Measurements from ENCODE around the gene DUOXA2.

DNA sequence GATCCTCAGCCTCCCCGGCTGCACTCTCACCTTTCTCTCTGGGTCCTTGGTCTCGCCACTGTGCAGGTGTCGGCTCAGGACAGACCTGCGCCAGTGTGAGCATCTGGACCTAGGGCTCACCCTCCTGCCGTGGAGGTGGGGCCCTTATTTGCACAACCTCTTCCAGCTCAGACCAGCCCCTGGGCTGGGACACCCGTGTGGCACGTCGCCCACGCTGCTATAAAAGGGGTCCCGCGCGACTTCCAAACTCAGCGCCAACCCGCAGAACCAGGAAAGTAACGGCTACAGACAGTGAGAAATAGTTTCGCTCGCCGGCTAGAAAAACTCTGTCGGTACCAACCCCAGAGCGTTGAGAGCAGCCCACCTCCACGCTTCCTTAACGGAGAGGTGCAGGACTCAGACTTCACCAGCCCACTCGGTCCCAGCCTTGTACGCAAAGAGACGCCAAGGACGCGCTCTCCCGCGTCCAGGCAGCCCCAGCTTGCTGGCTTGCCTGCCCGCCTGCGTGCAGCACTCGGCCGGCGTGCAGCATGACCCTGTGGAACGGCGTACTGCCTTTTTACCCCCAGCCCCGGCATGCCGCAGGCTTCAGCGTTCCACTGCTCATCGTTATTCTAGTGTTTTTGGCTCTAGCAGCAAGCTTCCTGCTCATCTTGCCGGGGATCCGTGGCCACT, at the start of gene DUOXA2, which contains the start of gene DUOX2:
- TF ChIP-seq, protein P1, sequence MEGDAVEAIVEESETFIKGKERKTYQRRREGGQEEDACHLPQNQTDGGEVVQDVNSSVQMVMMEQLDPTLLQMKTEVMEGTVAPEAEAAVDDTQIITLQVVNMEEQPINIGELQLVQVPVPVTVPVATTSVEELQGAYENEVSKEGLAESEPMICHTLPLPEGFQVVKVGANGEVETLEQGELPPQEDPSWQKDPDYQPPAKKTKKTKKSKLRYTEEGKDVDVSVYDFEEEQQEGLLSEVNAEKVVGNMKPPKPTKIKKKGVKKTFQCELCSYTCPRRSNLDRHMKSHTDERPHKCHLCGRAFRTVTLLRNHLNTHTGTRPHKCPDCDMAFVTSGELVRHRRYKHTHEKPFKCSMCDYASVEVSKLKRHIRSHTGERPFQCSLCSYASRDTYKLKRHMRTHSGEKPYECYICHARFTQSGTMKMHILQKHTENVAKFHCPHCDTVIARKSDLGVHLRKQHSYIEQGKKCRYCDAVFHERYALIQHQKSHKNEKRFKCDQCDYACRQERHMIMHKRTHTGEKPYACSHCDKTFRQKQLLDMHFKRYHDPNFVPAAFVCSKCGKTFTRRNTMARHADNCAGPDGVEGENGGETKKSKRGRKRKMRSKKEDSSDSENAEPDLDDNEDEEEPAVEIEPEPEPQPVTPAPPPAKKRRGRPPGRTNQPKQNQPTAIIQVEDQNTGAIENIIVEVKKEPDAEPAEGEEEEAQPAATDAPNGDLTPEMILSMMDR (IDR thresholded peaks at IDR 0.05): no peak
- TF ChIP-seq POLR2AphosphoS5 (IDR thresholded peaks at IDR 0.05) (no peak), POLR2A (IDR thresholded peaks at IDR 0.05) (no peak), EP300 (IDR thresholded peaks at IDR 0.05) (no peak)

Data from upper lobe of left lung (tissue), 4 donors.